ENCODE measurements around the gene ITGAD. TPM values are rescaled to one million over a fixed set of nuclear protein-coding genes. Genes with fewer than 3 reads are reported as not detected.

Gene ITGAD
- total RNA-seq, 1 experiment from 2014 or later = not detected

- peak overlapping the region; percentile 42 for H3K27ac ChIP-seq (ENCODE audit: insufficient read length, low read depth, low read length)
These were observed 66.8 kb downstream of the ITGAD start for GRCh38 chr16:31459687-31460581.

More at GRCh38 chr16:31459687-31460581, 66.8 kb downstream of the ITGAD start:
- H2BK120ac ChIP-seq (ENCODE audit: low read depth, low read length, poor library complexity, severe bottlenecking) = no peak overlapping the region
- peaks cover 0 to 2% of the 10 kb centered on the region in 2 experiments; a peak in 1 of 5 replicates for H3K9me3 Mint-ChIP-seq
- H3K23me2 ChIP-seq (ENCODE audit: insufficient read length, low read depth, low read length, poor library complexity, severe bottlenecking) = peaks cover 8% of the 10 kb centered on the region
- H3K56ac ChIP-seq (ENCODE audit: insufficient read length, low read depth, low read length) = no peak overlapping the region
- no peaks in the 10 kb centered on the region; the same call in 1 of the 2 replicates for H3K79me2 ChIP-seq (ENCODE audit: insufficient read depth, low read length)
- no peak overlapping the region for H4K91ac ChIP-seq (ENCODE audit: insufficient read length, low read depth, low read length)
- H3K23ac ChIP-seq (ENCODE audit: insufficient read length, low read depth, low read length) = no peak overlapping the region
- peaks cover 20 to 23% of the 10 kb centered on the region in 2 experiments for H3K4me1 Mint-ChIP-seq
- no peaks in the 10 kb centered on the region for H3K9me3 ChIP-seq (ENCODE audit: control insufficient read depth, low read depth, low read length)
- no peaks in the 10 kb centered on the region for H4K20me1 ChIP-seq (ENCODE audit: control insufficient read depth, insufficient read depth, insufficient read length)
- peak overlapping the region; percentile 99; the same call in 1 of the 2 replicates for H3K14ac ChIP-seq (ENCODE audit: insufficient read depth, low read length)
- H2BK20ac ChIP-seq (ENCODE audit: low read depth, low read length, poor library complexity, severe bottlenecking) = no peak overlapping the region
- H3K27ac Mint-ChIP-seq = peak overlapping the region; percentile 97 to 98 (median 98)
- peak overlapping the region; percentile 88 for H3K4me2 ChIP-seq (ENCODE audit: insufficient read depth, insufficient read length, low read length)
- no peak overlapping the region for H3K4ac ChIP-seq (ENCODE audit: low read depth, low read length)
- H3K4me1 ChIP-seq (ENCODE audit: insufficient read depth, low read length) = peaks cover 2% of the 10 kb centered on the region; the same call in 1 of the 2 replicates
- peak; percentile 100 for DNase-seq
- H4K8ac ChIP-seq (replicated peaks; ENCODE audit: insufficient read length, low read depth, low read length) = no peak overlapping the region
- H3K27me3 Mint-ChIP-seq (ENCODE audit: low read depth) = no peaks in the 10 kb centered on the region
- no peak overlapping the region for H3T11ph ChIP-seq (ENCODE audit: low read length)
- no CpG with 5 or more reads among the region's 61 CpGs for WGBS (ENCODE audit: extremely low coverage, insufficient read length, low lambda C conversion rate)
- peak overlapping the region; percentile 90 for H3K9ac ChIP-seq (ENCODE audit: extremely low read depth, insufficient read length, low read length)
- TF ChIP-seq CTCF (conservative IDR thresholded peaks at IDR 0.05) = no peak
- H2AFZ ChIP-seq (ENCODE audit: low read length) = no peak overlapping the region
- H3K79me1 ChIP-seq (ENCODE audit: insufficient read depth, low read depth, low read length, poor library complexity, severe bottlenecking) = peaks cover 4% of the 10 kb centered on the region
- H3K27me3 ChIP-seq (ENCODE audit: insufficient read depth, low read length) = no peaks in the 10 kb centered on the region
- no peak overlapping the region for H2BK5ac ChIP-seq (ENCODE audit: insufficient read length, low read length)
- no peak overlapping the region for H2BK12ac ChIP-seq (ENCODE audit: insufficient read length, low read depth, low read length)
- peaks cover 2 to 23% (median 17%) of the 10 kb centered on the region in 3 experiments; a peak in 6 of 7 replicates for H3K36me3 Mint-ChIP-seq (ENCODE audit: insufficient read depth in 1 of 3, low read depth in 3 of 3)
- no peak overlapping the region for H2AK5ac ChIP-seq (ENCODE audit: insufficient read length, low read length)
- H3K4me3 Mint-ChIP-seq = peak overlapping the region; percentile 82 to 92
- H4K5ac ChIP-seq (ENCODE audit: insufficient read length, low read depth, low read length) = no peak overlapping the region
- H2BK15ac ChIP-seq (ENCODE audit: low read depth, low read length) = no peak overlapping the region
- peak overlapping the region; percentile 95 for H3K18ac ChIP-seq (ENCODE audit: insufficient read length, low read depth, low read length)

Data from H9 (cell line).